ENCODE results near the gene TAF4B. TPM values are rescaled to one million over a fixed set of nuclear protein-coding genes. Genes with fewer than 3 reads are reported as not detected.

The TAF4B gene
- total and polyA plus RNA-seq, 2 of the 8 experiments (the other 6 are each of a cell fraction or from before 2014, with no cell fraction given): 9.3 to 19.8 TPM

DNA sequence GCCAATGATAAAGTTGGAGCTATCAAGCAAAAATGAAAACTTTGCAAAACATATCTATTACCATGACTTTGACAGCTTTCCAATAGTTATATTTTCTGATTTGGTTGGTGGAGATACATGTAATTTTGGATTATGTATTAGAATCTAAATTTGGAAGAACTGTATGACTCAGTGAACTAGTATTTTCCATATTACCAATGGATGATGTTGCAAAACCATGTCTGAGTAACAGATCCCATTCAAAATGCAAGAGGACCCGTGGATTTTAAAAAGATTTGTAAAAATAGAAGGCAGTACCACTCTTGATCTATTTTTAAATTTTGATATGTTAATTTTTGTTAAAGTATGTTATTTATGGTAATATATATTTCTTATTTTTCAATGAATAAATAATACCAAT lies 83.0 kb downstream of the TAF4B start:
- no peaks in the 10 kb centered on the region; a peak in 1 of 8 replicates for H3K36me3 ChIP-seq (ENCODE audit: control insufficient read depth in 2 of 4, insufficient read depth in 4 of 4, low read length in 3 of 4)
- FAIRE-seq (no peak), DNase-seq (ENCODE audit: low read depth in 1 of 2, low spot score in 2 of 2) (no peak)
- CTCF ChIA-PET (ENCODE audit: partially characterized antibody): interaction anchor here (0.6 kb wide), 1 partner anchor 433 kb away, joined by 3 read pairs; no protein-coding TSS in a partner anchor
- no peak overlapping the region for H2BK12ac ChIP-seq (ENCODE audit: low read depth, low read length)
- H4K91ac ChIP-seq (replicated peaks; ENCODE audit: insufficient read length, low read length): no peak overlapping the region
- H3K9ac ChIP-seq (replicated peaks in 1 of 4; ENCODE audit: extremely low read depth in 1 of 4, low read depth in 3 of 4, low read length in 3 of 4): no peak overlapping the region
- H3K18ac ChIP-seq (ENCODE audit: extremely low read depth, low read length): no peak overlapping the region
- H3K14ac ChIP-seq (ENCODE audit: insufficient read length): no peak overlapping the region
- H2BK15ac ChIP-seq (ENCODE audit: low read length): no peak overlapping the region
- H3K79me1 ChIP-seq (ENCODE audit: low read depth, low read length): no peaks in the 10 kb centered on the region
- no peak overlapping the region for H3K4me2 ChIP-seq (ENCODE audit: insufficient read depth in 1 of 2, low read depth in 2 of 2, low read length in 2 of 2)
- no peak overlapping the region for H2BK20ac ChIP-seq (ENCODE audit: low read length)
- no peak overlapping the region for H3K23ac ChIP-seq (ENCODE audit: insufficient read length)
- no peak overlapping the region for H3K56ac ChIP-seq (replicated peaks; ENCODE audit: insufficient read length, low read depth, low read length)
- no peak overlapping the region for H3K4ac ChIP-seq (replicated peaks; ENCODE audit: insufficient read length, low read depth, low read length)
- TF ChIP-seq CBX8 (IDR thresholded peaks at IDR 0.05; ENCODE audit: borderline replicate concordance, low read depth, low read length) (no peak), GTF2F1 (IDR thresholded peaks at IDR 0.05; ENCODE audit: borderline replicate concordance, low read depth, low read length) (no peak), E2F6 (IDR thresholded peaks at IDR 0.05) (no peak), SIX5 (IDR thresholded peaks at IDR 0.05; ENCODE audit: low read depth, low read length) (no peak), SP2 (IDR thresholded peaks at IDR 0.05; ENCODE audit: low read length) (no peak), RAD21 (IDR thresholded peaks at IDR 0.05 in 1 of 2, conservative IDR thresholded peaks at IDR 0.05 in 1 of 2; ENCODE audit: low read depth in 2 of 2, low read length in 2 of 2) (no peak), TCF12 (IDR thresholded peaks at IDR 0.05; ENCODE audit: low read depth, low read length) (no peak), SRF (IDR thresholded peaks at IDR 0.05; ENCODE audit: low read depth, low read length) (no peak), JUN (IDR thresholded peaks at IDR 0.05; ENCODE audit: low read depth, low read length) (no peak), RBBP5 (IDR thresholded peaks at IDR 0.05; ENCODE audit: borderline replicate concordance, low read depth, low read length) (no peak)
- H3K79me2 ChIP-seq (ENCODE audit: control insufficient read depth in 1 of 2, insufficient read depth in 2 of 2, low read length in 2 of 2): no peaks in the 10 kb centered on the region
- H4K20me1 ChIP-seq (replicated peaks in 1 of 2; ENCODE audit: control insufficient read depth in 1 of 2, insufficient read depth in 2 of 2, low read length in 2 of 2): no peaks in the 10 kb centered on the region
- H2AFZ ChIP-seq (ENCODE audit: low read length): no peak overlapping the region
- H2AK5ac ChIP-seq (ENCODE audit: low read depth, low read length): no peak overlapping the region
- no peaks in the 10 kb centered on the region for H3K23me2 ChIP-seq (ENCODE audit: low read depth, low read length)
- peaks cover 0 to 5% (median 0%) of the 10 kb centered on the region in 4 experiments; a peak in 1 of 7 replicates for H3K4me1 ChIP-seq (replicated peaks in 1 of 4; ENCODE audit: control insufficient read depth in 3 of 4, insufficient read depth in 4 of 4, low read length in 3 of 4)
- H3K27ac ChIP-seq (ENCODE audit: low read depth, low read length): no peak overlapping the region
- no peaks in the 10 kb centered on the region for H3K9me3 ChIP-seq (ENCODE audit: insufficient read depth in 2 of 2, low read depth in 1 of 2, low read length in 1 of 2)
- H4K8ac ChIP-seq (ENCODE audit: extremely low read depth, insufficient read depth, low read length): no peak overlapping the region
- H3K4me3 ChIP-seq (ENCODE audit: extremely low read depth in 1 of 4, insufficient read depth in 2 of 4, low read depth in 3 of 4, low read length in 4 of 4): no peak overlapping the region
- no peak overlapping the region for H2BK5ac ChIP-seq (ENCODE audit: low read depth, low read length)
- H3K27me3 ChIP-seq (replicated peaks in 1 of 4; ENCODE audit: control insufficient read depth in 3 of 4, extremely low read depth in 1 of 4, insufficient read depth in 3 of 4, low read length in 3 of 4): no peaks in the 10 kb centered on the region
- H2BK120ac ChIP-seq (replicated peaks; ENCODE audit: low read depth, low read length): no peak overlapping the region
- WGBS, 2 experiments (ENCODE audit: extremely low coverage in 1 of 2, insufficient coverage in 1 of 2, insufficient read length in 1 of 2, insufficient replicate concordance in 2 of 2, low coverage in 1 of 2, low lambda C conversion rate in 2 of 2, missing lambda C conversion rate in 1 of 2): 90% methylated on average over 1 of the region's 1 CpG; no CpG with 5 or more reads in 1 of the 2 experiments
- no peak overlapping the region for H4K5ac ChIP-seq (ENCODE audit: insufficient read length, low read depth, low read length)
- POLR2A ChIA-PET (ENCODE audit: partially characterized antibody): no interaction called here
